Right lobe of liver (tissue), 6 donors: ENCODE measurements around the gene CES2. TPM values are rescaled to one million over a fixed set of nuclear protein-coding genes. Genes with fewer than 3 reads are reported as not detected.
"Not testable (repeated sequence)": the region's sequence is repeated elsewhere in the genome, so short reads cannot be mapped to it uniquely, and the experiment has no call there.

Experiments used
- ATAC-seq, 4 donors: fragments of 200-7000 bp; cut with Tn5 transposase; one replicate each; pipeline ENCODE4 v1.9.1; 2020; ENCODE audit warnings: mild to moderate bottlenecking in 4 of 4, moderate library complexity in 4 of 4
- DNase-seq, 3 donors: peaks; one replicate each; pipeline ENCODE4 v3.0.0-alpha.2; 2020
- H3K27ac ChIP-seq, 3 donors: fragments of 200-600 bp; one replicate each; pipeline ENCODE4 v1.8.0; 2022
- H3K27me3 ChIP-seq, 2 donors: fragments of 200-600 bp; one replicate each; pipeline ENCODE4 v1.8.0; 2022
- H3K36me3 ChIP-seq, 4 donors: fragments of 200-600 bp; sonication (generic) in 1 of 4; one replicate each; pipeline versions ENCODE4 v1.5.1 to v1.8.0; 2017 to 2022; ENCODE audit warnings: control low read depth in 1 of 4
- H3K4me1 ChIP-seq, 4 donors: fragments of 200-600 bp; sonication (generic) in 1 of 4; one replicate each; pipeline versions ENCODE4 v1.5.1 to v1.8.0; 2017 to 2022; ENCODE audit warnings: control low read depth in 1 of 4
- H3K4me3 ChIP-seq, 3 donors: fragments of 200-600 bp; one replicate each; pipeline ENCODE4 v1.8.0; 2022
- H3K9me3 ChIP-seq, 4 donors: fragments of 200-600 bp; sonication (generic) in 1 of 4; one replicate each; pipeline versions ENCODE4 v1.5.1 to v1.8.0; 2017 to 2022; ENCODE audit warnings: control low read depth in 1 of 4
- CTCF ChIP-seq, 4 donors: fragments of 200-600 bp in 3 of 4; fragments of 450-650 bp in 1 of 4; IDR thresholded peaks; one replicate each; pipeline versions ENCODE4 v1.5.1 to v1.8.0; 2016 to 2022; ENCODE audit warnings: antibody characterized with exemption in 4 of 4, mild to moderate bottlenecking in 2 of 4
- POLR2A ChIP-seq: fragments of 450-650 bp; IDR thresholded peaks from one replicate; pipeline ENCODE4 v1.6.1; 2017; ENCODE audit warnings: antibody characterized with exemption, mild to moderate bottlenecking
- WGBS: methylation state at CpG from one replicate; pipeline ENCODE4 v1.1.6; 2018; ENCODE audit warnings: low coverage, low lambda C conversion rate; ENCODE audit not compliant: insufficient coverage; ENCODE audit errors: missing lambda C conversion rate; 5-methylcytosine and 5-hydroxymethylcytosine counted together
- intact Hi-C, 2 donors: fragments of 100-400 bp; cut with DNase I; formaldehyde crosslinking; loops; one replicate each; pipeline versions ENCODE4 v1.11.2 to v1.14.1; 2022
- total RNA-seq, 6 experiments: library from RNA; depleted of rRNA in 2 of 6; stranded (reverse); fragments of >200 nt in 2 of 6; fragmentation: NEBNext Ultra II Directional in 3 of 6; extraction: Animal tissue kit (Norgen Biotek cat#: 25700) in 3 of 6; gene quantifications; one replicate each; pipeline versions ENCODE4 v1.1.0 to v1.2.4, GENCODE V29; 2016 to 2023
- donor health status: DM: no; HTN: yes; CAD: no.
- donor health status: DM: no; HTN: no; CAD: no.
- donor health status: DM: no; HTN: no; CAD: no.
- donor health status: DM: no; HTN: yes; CAD: no.
- donor health status: DM: no; HTN: yes; CAD: no.

The CES2 gene
- total RNA-seq, 6 experiments from 2014 or later = 226 to 357 (median 263) TPM

GRCh38 chr16:66933776-66934137 lies 1.6 kb upstream of the CES2 start:
- TF ChIP-seq CTCF (IDR thresholded peaks at IDR 0.05) = no peak
- Histone ChIP-seq H3K4me1 (peaks cover 0 to 36% (median 16%) of the 10 kb centered on the region in 4 donors), H3K4me3 (peak overlapping the region; percentile 94 to 100 (median 98)), H3K27ac (peak overlapping the region; percentile 95 to 99 (median 95)), H3K36me3 (peaks cover 0 to 10% (median 6%) of the 10 kb centered on the region in 4 donors), H3K27me3 (no peaks in the 10 kb centered on the region), H3K9me3 (no peaks in the 10 kb centered on the region)
- 0% methylated on average over 9 of the region's 12 CpGs for WGBS
- intact Hi-C loops = no loop called here
- DNase-seq (no peak), ATAC-seq (no peak)

GRCh38 chr16:66934138-66934838 lies 1.0 kb upstream of the CES2 start, which contains the start of gene CIAO2B:
CIAO2B (minus strand) TSS chr16:66934402; CDS start chr16:66934364, 38 bp downstream.
- Histone ChIP-seq H3K36me3 (peaks cover 0 to 14% (median 7%) of the 10 kb centered on the region in 4 donors), H3K4me3 (peak within 1 kb of the TSS; percentile 94 to 100 (median 98)), H3K9me3 (no peaks in the 10 kb centered on the region), H3K27me3 (no peaks in the 10 kb centered on the region), H3K4me1 (peaks cover 0 to 42% (median 19%) of the 10 kb centered on the region in 4 donors), H3K27ac (peak within 1 kb of the TSS; percentile 95 to 99 (median 95))
- ATAC-seq = peak; percentile 63 to 69 (median 66)
- DNase-seq = peak; percentile 91 to 93 (median 92)
- 0% methylated on average over 2 of the region's 76 CpGs for WGBS
- intact Hi-C loops = no loop called here
- TF ChIP-seq CTCF (IDR thresholded peaks at IDR 0.05) (no peak), POLR2A (peak; percentile 84)

- H3K9me3 ChIP-seq, H3K27me3 ChIP-seq, DNase-seq, intact Hi-C loops, ATAC-seq: not testable (repeated sequence)
- Histone ChIP-seq H3K4me1 (peaks cover 0 to 47% (median 22%) of the 10 kb centered on the region in 4 donors), H3K27ac (peak overlapping the region; percentile 95 to 99 (median 95)), H3K36me3 (peaks cover 0 to 20% (median 10%) of the 10 kb centered on the region in 4 donors), H3K4me3 (peak overlapping the region; percentile 94 to 100 (median 98))
- 0% methylated on average over 5 of the region's 24 CpGs for WGBS
These were observed 440 bp upstream of the CES2 start for GRCh38 chr16:66934839-66935313.

- no peaks in the 10 kb centered on the region for H3K9me3 ChIP-seq
- WGBS = 31% methylated on average over 4 of the region's 6 CpGs
- intact Hi-C loops = no loop called here
- peaks cover 0 to 43% (median 19%) of the 10 kb centered on the region in 4 donors for H3K4me1 ChIP-seq
- H3K27ac ChIP-seq = peak overlapping the region; percentile 95 to 99 (median 96)
- DNase-seq (peak in 2 of 3 donors; percentile 79 to 82), ATAC-seq (peak; percentile 52 to 65 (median 57))
- H3K36me3 ChIP-seq = peaks cover 4 to 36% (median 22%) of the 10 kb centered on the region in 4 donors
- TF ChIP-seq CTCF (IDR thresholded peaks at IDR 0.05) = no peak
- TF ChIP-seq POLR2A = peak; percentile 30
- H3K27me3 ChIP-seq = no peaks in the 10 kb centered on the region
- peak overlapping the region; percentile 94 to 100 (median 98) for H3K4me3 ChIP-seq
These were observed 1.1 kb downstream of the CES2 start for GRCh38 chr16:66936462-66936861.
